DMS79 treated with DMSO at 0.1 percent for 48 hours (cell line): ENCODE data around the gene ITPKC.
"Not testable (repeated sequence)": the region's sequence is repeated elsewhere in the genome, so short reads cannot be mapped to it uniquely, and the experiment has no call there.

ENCODE experiments used
- DNase-seq: peaks from one replicate; lab custom pipeline; 2025; lab: John Stamatoyannopoulos, UW

ITPKC gene

DNA sequence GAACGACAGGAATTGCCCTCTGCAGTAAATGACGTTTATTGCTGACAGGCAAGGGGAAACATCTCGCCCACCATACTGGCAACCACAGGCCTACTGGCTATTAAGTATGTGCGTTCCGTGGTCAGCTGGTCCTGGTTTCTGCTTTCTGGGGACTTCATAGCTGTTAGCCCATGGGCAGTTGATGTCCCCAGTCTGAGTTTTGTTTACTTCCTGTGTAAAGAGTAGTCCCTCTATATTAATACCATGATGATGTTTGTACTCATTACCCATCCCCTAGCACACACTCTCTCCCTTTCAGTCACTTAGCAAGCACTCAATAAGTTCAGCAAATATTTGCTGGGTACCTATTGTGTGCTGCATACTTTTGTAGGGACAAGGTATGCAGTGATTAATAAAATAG is 52.0 kb downstream of the ITPKC start:
- DNase-seq = no peak

- not testable (repeated sequence) for DNase-seq
Observed at GRCh38 chr19:40771101-40771862, 54.4 kb downstream of the ITPKC start.

DNA sequence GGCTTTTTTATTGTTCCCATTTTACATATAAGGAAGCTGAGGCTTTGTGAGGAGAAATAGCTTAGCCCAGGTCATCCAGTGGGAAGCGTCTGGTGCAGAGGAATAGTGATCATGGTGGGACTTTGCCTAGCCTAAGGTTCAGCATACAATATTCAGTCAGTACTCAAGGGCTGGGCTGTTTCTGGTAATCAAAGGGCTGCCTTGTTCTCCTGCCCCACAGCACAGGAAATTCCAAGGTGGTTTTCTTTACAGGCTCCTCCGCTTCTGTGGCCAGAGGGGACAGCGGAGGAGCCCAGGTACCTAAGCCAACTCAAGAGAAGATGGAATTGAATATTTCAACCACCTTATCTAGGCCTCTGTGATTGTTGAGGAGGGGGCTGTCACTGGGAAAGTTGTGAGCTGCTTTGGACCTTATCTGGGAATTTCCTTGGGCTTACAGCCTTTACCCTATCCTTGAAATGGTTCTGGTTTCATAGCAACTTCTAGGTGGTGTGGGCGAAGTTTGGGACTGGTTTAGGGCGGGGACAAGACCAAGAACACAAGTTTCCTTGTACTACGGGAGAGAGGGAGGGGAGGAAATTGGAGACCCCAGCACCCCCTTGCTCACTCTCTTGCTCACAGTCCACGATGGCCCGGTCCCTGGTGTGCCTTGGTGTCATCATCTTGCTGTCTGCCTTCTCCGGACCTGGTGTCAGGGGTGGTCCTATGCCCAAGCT is 58.2 kb downstream of the ITPKC start, which contains the start of gene MIA:
Gene MIA (plus strand): TSS at position 606 of the 716 bp plus-strand sequence. CDS start 22 bp downstream, at position 628.
- DNase-seq = no peak

- no peak for DNase-seq
Observed at GRCh38 chr19:40775632-40776022, 58.7 kb downstream of the ITPKC start.

DNA sequence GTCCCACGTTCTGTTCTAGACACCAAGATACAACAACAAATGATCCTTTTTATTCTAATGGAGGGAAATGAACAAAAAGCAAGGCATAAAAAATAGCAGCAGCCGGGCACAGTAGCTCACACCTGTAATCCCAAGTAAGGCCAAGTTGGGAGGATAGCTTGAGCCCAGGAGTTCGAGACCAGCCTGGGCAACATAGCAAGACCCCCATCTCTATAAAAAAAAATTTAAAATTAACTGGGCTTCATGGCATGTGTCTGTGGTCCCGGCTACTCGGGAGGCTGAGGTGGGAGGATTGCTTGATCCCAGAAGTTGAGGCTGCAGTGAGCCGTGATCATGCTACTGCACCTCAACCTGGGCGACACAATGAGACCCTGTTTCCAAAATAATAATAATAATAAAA is 59.5 kb downstream of the ITPKC start:
- no peak for DNase-seq

- DNase-seq = peak; percentile 86
Observed at GRCh38 chr19:40776932-40777644, 60.2 kb downstream of the ITPKC start.

DNA sequence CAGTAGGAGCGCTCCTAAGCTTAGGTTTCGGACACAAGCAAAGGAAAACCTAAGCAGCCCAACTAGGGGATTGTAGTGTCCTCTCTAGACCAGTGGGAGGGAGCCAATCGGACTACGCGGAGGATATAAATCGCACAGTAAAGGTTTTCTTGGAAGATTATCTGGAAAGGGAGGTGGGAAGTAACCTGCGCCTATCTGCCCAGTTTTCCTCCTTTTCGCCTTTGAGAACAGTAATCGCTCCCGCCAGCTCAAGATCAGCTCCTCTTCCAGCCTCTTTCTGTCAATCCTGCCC is 60.7 kb downstream of the ITPKC start:
- DNase-seq = no peak

GRCh38 chr19:40777937-40778705 is 61.2 kb downstream of the ITPKC start, which contains the start of gene RAB4B:
Gene RAB4B (plus strand): TSS chr19:40778247. CDS start chr19:40778376, 129 bp downstream.
- peak; percentile 99 for DNase-seq

DNA sequence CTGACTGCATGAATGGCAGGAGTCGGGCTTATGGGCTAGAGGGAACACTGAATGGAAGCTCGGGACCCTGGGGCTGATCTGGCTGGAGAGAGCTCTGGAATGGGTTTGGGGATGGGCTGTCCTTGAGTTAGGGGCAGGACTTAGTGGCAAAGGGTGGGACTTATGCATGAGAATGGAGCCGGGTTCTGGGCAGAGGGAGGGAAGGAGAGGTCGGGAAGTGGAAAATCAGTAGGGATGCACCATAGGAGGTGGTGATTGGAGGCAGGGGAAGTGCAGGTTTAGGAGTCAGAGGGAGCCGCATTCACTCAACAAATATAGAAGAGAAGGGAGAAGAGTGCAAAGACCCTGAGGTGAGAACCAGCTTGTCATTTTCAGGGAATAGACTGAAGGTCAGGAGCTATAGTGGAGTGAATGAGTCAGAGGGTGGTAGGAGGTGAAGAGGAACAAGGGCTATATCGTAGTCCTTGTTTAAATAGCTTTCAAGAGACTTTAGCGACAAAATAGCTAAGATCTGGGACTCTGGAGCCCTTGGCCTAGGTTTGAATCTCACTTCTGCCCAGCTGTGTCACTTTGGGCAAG is 61.9 kb downstream of the ITPKC start:
- no peak for DNase-seq

DNA sequence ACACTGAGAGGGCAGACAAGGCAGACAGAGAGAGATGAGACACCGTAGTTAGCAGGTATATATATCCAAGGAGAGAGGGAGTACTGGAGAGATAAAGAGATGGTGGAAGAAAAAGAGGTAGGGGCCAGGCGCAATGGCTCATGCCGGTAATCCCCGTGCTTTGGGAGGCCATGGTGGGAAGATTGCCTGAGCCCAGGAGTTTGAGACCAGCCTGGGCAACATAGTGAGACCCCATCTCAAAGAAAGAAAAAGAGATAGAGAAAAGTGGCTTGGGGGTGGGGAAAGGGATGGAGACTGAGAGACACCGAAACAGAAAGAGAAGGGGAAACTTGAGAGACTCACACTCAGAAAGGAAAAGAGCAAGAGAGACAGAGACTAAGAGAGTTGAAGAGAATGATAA is 63.7 kb downstream of the ITPKC start:
- no peak for DNase-seq

- DNase-seq = no peak
Observed at GRCh38 chr19:40781140-40781539, 64.2 kb downstream of the ITPKC start.

DNA sequence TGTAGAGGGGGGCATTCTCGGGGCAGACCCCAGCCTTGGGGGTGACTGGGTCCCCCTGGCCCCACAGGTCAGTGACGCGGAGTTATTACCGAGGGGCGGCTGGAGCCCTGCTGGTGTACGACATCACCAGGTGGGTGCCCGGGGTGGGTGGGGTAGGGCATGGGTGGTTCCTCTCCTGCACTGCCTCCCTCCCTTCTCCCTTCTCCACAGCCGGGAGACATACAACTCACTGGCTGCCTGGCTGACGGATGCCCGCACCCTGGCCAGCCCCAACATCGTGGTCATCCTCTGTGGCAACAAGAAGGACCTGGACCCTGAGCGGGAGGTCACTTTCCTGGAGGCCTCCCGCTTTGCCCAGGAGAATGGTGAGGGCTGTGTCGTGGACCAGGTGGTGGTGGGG is 66.8 kb downstream of the ITPKC start:
- DNase-seq = no peak

DNA sequence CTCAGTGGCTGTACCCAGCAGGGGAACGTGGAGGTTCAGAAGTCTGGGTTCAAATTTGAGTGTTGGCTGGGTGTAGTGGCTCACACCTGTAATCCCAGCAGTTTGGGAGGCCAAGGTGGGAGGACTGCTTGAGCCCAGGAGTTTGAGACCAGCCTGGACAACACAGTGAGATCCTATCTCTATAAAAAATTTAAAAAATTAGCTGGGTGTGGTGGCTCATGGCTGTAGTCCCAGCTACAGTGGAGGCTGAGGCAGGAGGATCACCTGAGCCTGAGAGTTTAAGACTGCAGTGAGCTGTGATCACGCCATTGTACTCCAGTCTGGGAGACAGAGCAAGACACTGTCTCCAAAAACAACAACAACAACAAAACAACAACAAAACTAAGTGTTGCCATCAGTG is 67.2 kb downstream of the ITPKC start:
- not testable (repeated sequence) for DNase-seq

- no peak for DNase-seq
Observed at GRCh38 chr19:40785526-40785925, 68.6 kb downstream of the ITPKC start.

- no peak for DNase-seq
Observed at GRCh38 chr19:40786060-40787037, 69.4 kb downstream of the ITPKC start.
